Fibroblast of lung (primary cell): ENCODE results near the gene TNK1. TPM values are rescaled to one million over a fixed set of nuclear protein-coding genes. Genes with fewer than 3 reads are reported as not detected.

ENCODE experiments used
- DNase-seq, 2 donors: peaks; one replicate each; pipeline versions ENCODE4 v3.0.0 to v3.0.0-alpha.2; 2010; ENCODE audit warnings: low read depth in 2 of 2
- H2AFZ ChIP-seq: 2 replicates; pipeline ENCODE4 v1.5.1; 2012; ENCODE audit warnings: low read length, control low read depth, inconsistent platforms
- H3K27ac ChIP-seq: 2 replicates; pipeline ENCODE4 v1.5.1; 2011; ENCODE audit warnings: low read length, control low read depth; ENCODE audit not compliant: insufficient read depth
- H3K27me3 ChIP-seq: 2 replicates; pipeline ENCODE4 v1.5.1; 2011; ENCODE audit warnings: mild to moderate bottlenecking, low read length; ENCODE audit not compliant: control insufficient read depth, insufficient read depth
- H3K36me3 ChIP-seq: 2 replicates; pipeline ENCODE4 v1.5.1; 2011; ENCODE audit warnings: low read length; ENCODE audit not compliant: control insufficient read depth, insufficient read depth
- H3K4me1 ChIP-seq: 2 replicates; pipeline ENCODE4 v1.5.1; 2011; ENCODE audit warnings: low read length; ENCODE audit not compliant: control insufficient read depth, insufficient read depth; ENCODE audit errors: extremely low read depth
- H3K4me2 ChIP-seq: 2 replicates; pipeline ENCODE4 v1.5.1; 2011; ENCODE audit warnings: low read length, control low read depth; ENCODE audit not compliant: insufficient read depth; ENCODE audit errors: extremely low read depth
- H3K4me3 ChIP-seq, 4 experiments: fragments of 200-600 bp in 1 of 4; sonication (generic) in 1 of 4; replicated peaks in 1 of 4; 2 replicates each; pipeline ENCODE4 v1.5.1; 2011 to 2016; ENCODE audit warnings: low read length in 4 of 4, low read depth in 3 of 4, mild to moderate bottlenecking in 3 of 4, control low read depth in 2 of 4, inconsistent platforms in 1 of 4, mixed read lengths in 1 of 4; ENCODE audit not compliant: insufficient read depth in 1 of 4; ENCODE audit errors: control extremely low read depth in 1 of 4
- H3K79me2 ChIP-seq: 2 replicates; pipeline ENCODE4 v1.5.1; 2012; ENCODE audit warnings: mild to moderate bottlenecking, low read length, inconsistent platforms; ENCODE audit not compliant: control insufficient read depth, insufficient read depth
- H3K9ac ChIP-seq: 2 replicates; pipeline ENCODE4 v1.5.1; 2011; ENCODE audit warnings: mild to moderate bottlenecking, low read length, control low read depth; ENCODE audit not compliant: insufficient read depth
- H3K9me3 ChIP-seq: 2 replicates; pipeline ENCODE4 v1.5.1; 2012; ENCODE audit warnings: low read depth, low read length; ENCODE audit not compliant: control insufficient read depth, insufficient read depth
- H4K20me1 ChIP-seq: 2 replicates; pipeline ENCODE4 v1.5.1; 2011; ENCODE audit warnings: low read length; ENCODE audit not compliant: control insufficient read depth, insufficient read depth; ENCODE audit errors: extremely low read depth
- CTCF ChIP-seq, 2 donors: IDR thresholded peaks in 1 of 2; conservative IDR thresholded peaks in 1 of 2; 1 replicate in 1 of 2; 2 replicates in 1 of 2; pipeline ENCODE4 v1.5.1; 2011 to 2012; ENCODE audit warnings: low read length in 2 of 2, control low read depth in 1 of 2, inconsistent platforms in 1 of 2, low read depth in 1 of 2, mild to moderate bottlenecking in 1 of 2
- EZH2 ChIP-seq: IDR thresholded peaks from 2 replicates; pipeline ENCODE4 v1.5.1; 2012; ENCODE audit warnings: low read length, control low read depth, mild to moderate bottlenecking; ENCODE audit errors: missing control alignments
- polyA plus RNA-seq, 2 donors: library from polyadenylated mRNA; depleted of rRNA in 1 of 2; stranded (reverse) in 1 of 2; unstranded in 1 of 2; fragments of >200 nt; gene quantifications; 2 replicates each; pipeline ENCODE4 v1.2.1, GENCODE V29; 2011 to 2012; ENCODE audit warnings: missing spikeins in 1 of 2
- total RNA-seq: library from RNA; depleted of rRNA; stranded (reverse); fragments of >200 nt; gene quantifications from 2 replicates; pipeline ENCODE4 v1.2.1, GENCODE V29; 2014

The TNK1 gene
- total and polyA plus RNA-seq, 2 donors (not counting 1 experiment from before 2014, with no cell fraction given) = 0.15 to 0.66 TPM

DNA sequence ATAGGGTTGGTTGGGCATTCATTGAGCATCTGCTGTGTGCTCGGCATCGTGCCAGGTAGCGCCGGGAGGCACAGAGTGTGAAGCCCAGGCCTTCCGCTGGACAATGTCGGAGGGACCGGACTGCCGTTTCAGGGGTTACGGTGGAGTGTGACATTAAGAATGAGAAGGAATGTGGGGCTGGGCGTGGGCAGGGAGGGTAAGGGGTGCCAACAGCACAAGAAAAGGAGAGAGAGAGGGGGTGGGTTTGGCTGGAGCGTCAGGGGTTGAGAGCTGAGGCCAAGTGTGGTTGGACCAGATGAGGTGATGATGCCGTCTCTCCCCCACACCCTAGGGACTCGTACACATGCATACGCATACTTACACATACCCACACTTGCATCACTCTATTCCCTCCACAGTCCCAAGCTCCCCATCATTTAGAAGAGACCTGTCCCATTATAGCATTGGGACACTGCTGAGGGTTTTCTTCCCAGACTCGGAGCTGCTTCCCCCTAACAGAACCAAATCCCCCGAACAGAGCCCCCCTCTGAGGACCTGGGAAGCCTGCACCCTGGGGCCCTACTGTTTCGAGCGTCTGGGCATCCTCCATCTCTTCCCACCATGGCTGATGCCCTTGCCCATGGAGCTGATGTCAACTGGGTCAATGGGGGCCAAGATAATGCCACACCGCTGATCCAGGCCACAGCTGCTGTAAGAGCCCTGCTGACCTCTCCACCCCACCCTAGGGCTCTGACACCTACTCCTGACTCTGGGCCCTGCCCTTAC is 32.2 kb upstream of the TNK1 start:
- Histone ChIP-seq H3K79me2 (peaks cover 16% of the 10 kb centered on the region), H3K9me3 (no peaks in the 10 kb centered on the region), H2AFZ (no peak overlapping the region), H3K9ac (no peak overlapping the region), H3K27ac (no peak overlapping the region), H3K27me3 (peaks cover under 1% of the 10 kb centered on the region), H3K4me3 (no peak overlapping the region), H3K36me3 (no peaks in the 10 kb centered on the region), H3K4me2 (no peak overlapping the region), H3K4me1 (peaks cover 15% of the 10 kb centered on the region), H4K20me1 (no peaks in the 10 kb centered on the region)
- TF ChIP-seq CTCF (conservative IDR thresholded peaks at IDR 0.05 in 1 of 2, IDR thresholded peaks at IDR 0.05 in 1 of 2; ENCODE audit: low read depth in 1 of 2, low read length in 2 of 2) (no peak), EZH2 (no peak)
- peak; percentile 17 to 47 for DNase-seq

GRCh38 chr17:7351665-7352502 is 29.0 kb upstream of the TNK1 start, which contains the start of gene KCTD11:
Gene KCTD11, plus strand, starts transcription at chr17:7352162.
- no peaks in the 10 kb centered on the region for H3K36me3 ChIP-seq
- H3K27me3 ChIP-seq = no peaks in the 10 kb centered on the region
- H2AFZ ChIP-seq = peak within 1 kb of the TSS; percentile 44
- TF ChIP-seq CTCF (conservative IDR thresholded peaks at IDR 0.05 in 1 of 2, IDR thresholded peaks at IDR 0.05 in 1 of 2; ENCODE audit: low read depth in 1 of 2, low read length in 2 of 2) (no peak), EZH2 (no peak)
- H3K4me3 ChIP-seq = peak within 1 kb of the TSS; percentile 77 to 97 (median 90)
- H3K27ac ChIP-seq = peak within 1 kb of the TSS; percentile 99
- no peaks in the 10 kb centered on the region for H3K9me3 ChIP-seq
- H3K4me2 ChIP-seq = peak within 1 kb of the TSS; percentile 98
- peak; percentile 82 to 91 for DNase-seq
- no peaks in the 10 kb centered on the region for H4K20me1 ChIP-seq
- H3K4me1 ChIP-seq = peaks cover 30% of the 10 kb centered on the region
- H3K9ac ChIP-seq = peak within 1 kb of the TSS; percentile 100
- peaks cover 19% of the 10 kb centered on the region for H3K79me2 ChIP-seq

DNA sequence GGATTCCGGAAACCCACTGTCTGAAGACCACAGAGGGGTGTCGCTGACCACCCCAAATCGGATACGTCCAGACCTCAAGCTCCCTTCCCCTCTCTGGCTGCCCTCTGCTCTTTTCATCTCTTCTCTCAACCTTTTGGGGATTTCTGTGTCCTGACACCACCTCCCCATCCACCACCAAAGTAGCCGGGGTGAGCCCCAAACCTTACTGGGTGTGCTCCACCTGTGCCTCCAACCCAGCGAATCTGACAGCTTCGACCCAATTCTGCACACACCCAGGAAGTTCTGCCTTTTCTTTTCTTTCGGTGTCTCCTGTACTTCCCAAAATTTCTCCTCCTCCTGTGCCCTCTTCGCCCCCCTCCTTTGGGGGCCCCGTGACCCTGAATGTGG is 28.4 kb upstream of the TNK1 start:
- Histone ChIP-seq H3K36me3 (no peaks in the 10 kb centered on the region), H3K27me3 (no peaks in the 10 kb centered on the region), H3K79me2 (peaks cover 19% of the 10 kb centered on the region), H3K4me2 (peak overlapping the region; percentile 98), H3K9me3 (no peaks in the 10 kb centered on the region), H4K20me1 (no peaks in the 10 kb centered on the region), H3K4me3 (peak overlapping the region; percentile 77 to 97 (median 90)), H3K9ac (peak overlapping the region; percentile 100), H2AFZ (peak overlapping the region; percentile 44), H3K4me1 (peaks cover 30% of the 10 kb centered on the region), H3K27ac (peak overlapping the region; percentile 99)
- TF ChIP-seq CTCF (conservative IDR thresholded peaks at IDR 0.05 in 1 of 2, IDR thresholded peaks at IDR 0.05 in 1 of 2; ENCODE audit: low read depth in 1 of 2, low read length in 2 of 2) (peak; percentile 50 to 56), EZH2 (no peak)
- no peak for DNase-seq
